ENCODE data around the gene RABGAP1L. TPM values are rescaled to one million over a fixed set of nuclear protein-coding genes. Genes with fewer than 3 reads are reported as not detected.
"Not testable (repeated sequence)": the region's sequence is repeated elsewhere in the genome, so short reads cannot be mapped to it uniquely, and the experiment has no call there.

The RABGAP1L gene
- total RNA-seq, 2 experiments from 2014 or later: 76.8 to 80.5 TPM

DNA sequence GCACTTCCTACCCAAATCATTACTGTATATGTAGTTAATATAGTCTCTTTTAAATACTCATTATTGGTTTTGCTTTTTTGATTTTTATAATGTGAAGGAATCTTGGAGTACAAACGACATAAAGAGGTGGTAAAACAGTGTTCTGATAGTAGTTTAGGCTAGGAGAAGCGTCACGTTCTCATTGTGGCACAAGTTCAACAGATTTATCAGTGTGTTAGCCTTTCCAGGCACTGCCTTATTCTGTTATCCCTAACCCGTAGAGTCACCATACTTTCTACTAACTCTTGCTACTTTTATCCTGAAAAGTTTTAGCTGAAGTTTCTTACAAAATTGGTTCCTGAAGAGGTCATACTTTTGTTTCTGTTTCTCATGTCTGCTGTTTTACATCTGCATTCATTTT is 665.8 kb downstream of the RABGAP1L start:
- Mint-ChIP-seq H3K4me3 (no peak overlapping the region), H3K27me3 (no peaks in the 10 kb centered on the region), H3K4me1 (no peaks in the 10 kb centered on the region), H3K36me3 (ENCODE audit: low read depth) (peaks cover 9% of the 10 kb centered on the region), H3K9me3 (no peaks in the 10 kb centered on the region), H3K27ac (no peak overlapping the region)
- ChIA-PET POLR2A (interaction anchor here (1.2 kb wide), 1 partner anchor 25 kb away, joined by 3 read pairs; no protein-coding TSS in a partner anchor), CTCF (no interaction called here)
- no peak for DNase-seq

DNA sequence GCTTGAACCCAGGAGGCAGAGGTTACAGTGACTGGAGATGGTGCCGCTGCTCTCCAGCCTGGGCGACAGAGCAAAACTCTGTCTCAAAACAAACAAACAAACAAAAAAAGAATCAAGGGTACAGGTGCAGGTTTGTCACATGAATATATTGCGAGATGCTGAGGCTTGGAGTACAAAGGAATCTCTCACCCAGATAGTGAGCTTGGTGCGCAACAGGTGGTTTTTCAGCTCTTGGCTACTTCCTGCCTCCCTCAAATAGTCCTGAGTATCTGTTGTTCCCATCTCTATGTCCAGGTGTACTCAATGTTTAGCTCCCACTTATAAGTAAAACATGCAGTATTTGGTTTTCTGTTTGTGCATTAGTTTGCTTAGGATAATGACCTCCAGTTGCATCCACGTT is 666.5 kb downstream of the RABGAP1L start:
- no peak overlapping the region for H3K27ac Mint-ChIP-seq
- ChIA-PET POLR2A (interaction anchor here (1.2 kb wide), 1 partner anchor 26 kb away, joined by 3 read pairs; no protein-coding TSS in a partner anchor), CTCF (no interaction called here)

GRCh38 chr1:174828264-174828663 is 668.9 kb downstream of the RABGAP1L start:
- no peak overlapping the region for H3K4me3 Mint-ChIP-seq
- H3K9me3 Mint-ChIP-seq: no peaks in the 10 kb centered on the region
- ChIA-PET POLR2A (no interaction called here), CTCF (no interaction called here)
- H3K36me3 Mint-ChIP-seq (ENCODE audit: low read depth): peaks cover 4% of the 10 kb centered on the region
- H3K27ac Mint-ChIP-seq: no peak overlapping the region
- DNase-seq: no peak
- H3K27me3 Mint-ChIP-seq: no peaks in the 10 kb centered on the region
- no peaks in the 10 kb centered on the region for H3K4me1 Mint-ChIP-seq

More for the DNA sequence above, 666.5 kb downstream of the RABGAP1L start:
- no peaks in the 10 kb centered on the region for H3K4me1 Mint-ChIP-seq
- DNase-seq: no peak
- H3K4me3 Mint-ChIP-seq: no peak overlapping the region
- no peaks in the 10 kb centered on the region for H3K9me3 Mint-ChIP-seq
- H3K27me3 Mint-ChIP-seq: no peaks in the 10 kb centered on the region
- H3K36me3 Mint-ChIP-seq (ENCODE audit: low read depth): peaks cover 9% of the 10 kb centered on the region

GRCh38 chr1:174829990-174830389 is 670.7 kb downstream of the RABGAP1L start:
- Mint-ChIP-seq H3K4me3 (no peak overlapping the region), H3K9me3 (no peaks in the 10 kb centered on the region), H3K4me1 (no peaks in the 10 kb centered on the region), H3K27ac (no peak overlapping the region), H3K36me3 (ENCODE audit: low read depth) (peaks cover 4% of the 10 kb centered on the region), H3K27me3 (no peaks in the 10 kb centered on the region)
- POLR2A ChIA-PET: no interaction called here
- DNase-seq: no peak
- CTCF ChIA-PET: no interaction called here

DNA sequence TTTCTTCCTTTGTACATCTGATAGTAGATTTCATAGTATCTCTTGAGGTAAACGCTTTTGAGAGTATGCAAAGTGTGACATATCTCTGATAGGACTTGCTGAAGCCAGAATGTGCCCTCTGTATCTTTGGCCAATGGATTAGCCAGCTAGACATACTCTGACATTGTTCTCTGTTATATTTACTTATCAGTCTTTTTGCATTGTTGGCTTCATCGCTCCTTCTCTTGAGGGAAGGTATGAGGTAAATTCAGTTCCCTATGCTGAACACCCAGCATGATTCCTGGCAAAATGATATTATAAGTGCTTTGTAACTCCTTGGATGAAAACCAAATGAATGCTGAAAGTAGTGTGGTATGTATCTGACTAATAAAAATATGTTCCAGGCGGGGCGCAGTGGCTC is 677.2 kb downstream of the RABGAP1L start:
- H3K36me3 Mint-ChIP-seq (ENCODE audit: low read depth): no peaks in the 10 kb centered on the region
- CTCF ChIA-PET: no interaction called here
- no peaks in the 10 kb centered on the region for H3K27me3 Mint-ChIP-seq
- POLR2A ChIA-PET: no interaction called here
- H3K9me3 Mint-ChIP-seq: no peaks in the 10 kb centered on the region
- H3K27ac Mint-ChIP-seq: no peak overlapping the region
- no peak overlapping the region for H3K4me3 Mint-ChIP-seq
- DNase-seq: no peak
- H3K4me1 Mint-ChIP-seq: peaks cover 2% of the 10 kb centered on the region

- DNase-seq: no peak
- no peaks in the 10 kb centered on the region for H3K36me3 Mint-ChIP-seq (ENCODE audit: low read depth)
- CTCF ChIA-PET: no interaction called here
- POLR2A ChIA-PET: no interaction called here
- H3K4me3 Mint-ChIP-seq: no peak overlapping the region
- H3K9me3 Mint-ChIP-seq: no peaks in the 10 kb centered on the region
- peaks cover 7% of the 10 kb centered on the region for H3K4me1 Mint-ChIP-seq
- no peaks in the 10 kb centered on the region for H3K27me3 Mint-ChIP-seq
- no peak overlapping the region for H3K27ac Mint-ChIP-seq
Observed at GRCh38 chr1:174837386-174837785, 678.1 kb downstream of the RABGAP1L start.

- H3K36me3 Mint-ChIP-seq (ENCODE audit: low read depth): no peaks in the 10 kb centered on the region
- no peak overlapping the region for H3K4me3 Mint-ChIP-seq
- peaks cover 7% of the 10 kb centered on the region for H3K4me1 Mint-ChIP-seq
- CTCF ChIA-PET: interaction anchor here (0.5 to 0.6 kb wide), 2 partner anchors 97 to 142 kb away, joined by 3 to 4 read pairs; no protein-coding TSS in a partner anchor
- no peak overlapping the region for H3K27ac Mint-ChIP-seq
- no peaks in the 10 kb centered on the region for H3K27me3 Mint-ChIP-seq
- POLR2A ChIA-PET: no interaction called here
- no peak for DNase-seq
- no peaks in the 10 kb centered on the region for H3K9me3 Mint-ChIP-seq
Observed at GRCh38 chr1:174839211-174839610, 679.9 kb downstream of the RABGAP1L start.

DNA sequence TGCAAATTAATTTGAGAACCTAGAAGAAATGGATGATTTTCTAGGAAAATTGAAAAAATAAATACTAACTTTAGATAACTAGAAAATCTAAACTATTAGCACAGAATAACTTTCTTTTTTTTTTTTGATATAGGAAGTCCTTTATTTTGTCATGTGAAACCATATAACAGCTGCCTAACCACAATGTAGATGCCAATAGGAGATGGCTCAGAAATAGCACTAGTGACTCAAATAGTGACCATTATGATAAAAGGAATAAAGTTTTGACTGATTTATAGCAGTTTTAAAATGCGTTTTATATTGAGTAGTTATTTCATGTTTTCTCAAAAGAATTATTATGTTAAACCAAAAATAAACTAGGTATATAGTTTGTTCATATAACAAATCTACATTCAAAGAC is 682.4 kb downstream of the RABGAP1L start:
- Mint-ChIP-seq H3K36me3 (ENCODE audit: low read depth) (no peaks in the 10 kb centered on the region), H3K27ac (no peak overlapping the region), H3K27me3 (no peaks in the 10 kb centered on the region), H3K4me1 (peaks cover 7% of the 10 kb centered on the region), H3K4me3 (no peak overlapping the region), H3K9me3 (no peaks in the 10 kb centered on the region)
- ChIA-PET CTCF (no interaction called here), POLR2A (no interaction called here)
- no peak for DNase-seq

GRCh38 chr1:174848593-174849560 is 689.6 kb downstream of the RABGAP1L start:
- CTCF ChIA-PET: not testable (repeated sequence)

GRCh38 chr1:174850726-174851125 is 691.4 kb downstream of the RABGAP1L start:
- Mint-ChIP-seq H3K4me1 (no peaks in the 10 kb centered on the region), H3K9me3 (no peaks in the 10 kb centered on the region), H3K27me3 (no peaks in the 10 kb centered on the region), H3K4me3 (no peak overlapping the region), H3K27ac (no peak overlapping the region), H3K36me3 (ENCODE audit: low read depth) (no peaks in the 10 kb centered on the region)
- DNase-seq: no peak
- ChIA-PET CTCF (interaction anchor here (0.8 kb wide), 1 partner anchor 13 kb away, joined by 3 read pairs; no protein-coding TSS in a partner anchor), POLR2A (no interaction called here)

More at GRCh38 chr1:174848593-174849560, 689.6 kb downstream of the RABGAP1L start:
- H3K36me3 Mint-ChIP-seq (ENCODE audit: low read depth); DNase-seq; POLR2A ChIA-PET; H3K9me3 Mint-ChIP-seq; H3K4me1 Mint-ChIP-seq; H3K27me3 Mint-ChIP-seq; H3K27ac Mint-ChIP-seq; H3K4me3 Mint-ChIP-seq: not testable (repeated sequence)

GRCh38 chr1:174858301-174858700 is 699.0 kb downstream of the RABGAP1L start:
- peaks cover 3% of the 10 kb centered on the region for H3K36me3 Mint-ChIP-seq (ENCODE audit: low read depth)
- H3K4me1 Mint-ChIP-seq: no peaks in the 10 kb centered on the region
- POLR2A ChIA-PET: no interaction called here
- H3K27me3 Mint-ChIP-seq: no peaks in the 10 kb centered on the region
- no peak overlapping the region for H3K27ac Mint-ChIP-seq
- no peaks in the 10 kb centered on the region for H3K9me3 Mint-ChIP-seq
- no peak for DNase-seq
- CTCF ChIA-PET: no interaction called here
- H3K4me3 Mint-ChIP-seq: no peak overlapping the region

DNA sequence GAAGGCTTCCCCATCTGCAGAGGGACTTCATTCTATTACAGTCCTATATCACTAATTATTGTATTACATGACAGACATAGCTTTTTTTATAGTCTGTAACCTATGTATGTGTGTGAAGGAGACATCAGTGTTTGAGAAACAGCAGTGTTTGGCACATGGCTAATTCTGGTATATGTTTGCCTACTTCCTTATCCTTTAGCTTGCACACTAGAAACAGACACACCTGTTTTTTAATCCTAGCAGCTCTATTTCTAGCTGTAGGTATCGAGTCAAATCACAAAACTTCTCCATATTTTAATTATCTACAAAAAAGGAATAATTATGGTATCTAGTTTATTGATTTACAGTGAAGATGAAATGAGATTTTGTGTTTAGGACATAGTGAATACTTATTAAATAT is 711.0 kb downstream of the RABGAP1L start:
- Mint-ChIP-seq H3K27ac (no peak overlapping the region), H3K27me3 (no peaks in the 10 kb centered on the region), H3K36me3 (ENCODE audit: low read depth) (peaks cover 9% of the 10 kb centered on the region), H3K4me1 (peaks cover 18% of the 10 kb centered on the region), H3K4me3 (no peak overlapping the region), H3K9me3 (peaks cover 10% of the 10 kb centered on the region)
- ChIA-PET POLR2A (no interaction called here), CTCF (no interaction called here)
- DNase-seq: no peak

DNA sequence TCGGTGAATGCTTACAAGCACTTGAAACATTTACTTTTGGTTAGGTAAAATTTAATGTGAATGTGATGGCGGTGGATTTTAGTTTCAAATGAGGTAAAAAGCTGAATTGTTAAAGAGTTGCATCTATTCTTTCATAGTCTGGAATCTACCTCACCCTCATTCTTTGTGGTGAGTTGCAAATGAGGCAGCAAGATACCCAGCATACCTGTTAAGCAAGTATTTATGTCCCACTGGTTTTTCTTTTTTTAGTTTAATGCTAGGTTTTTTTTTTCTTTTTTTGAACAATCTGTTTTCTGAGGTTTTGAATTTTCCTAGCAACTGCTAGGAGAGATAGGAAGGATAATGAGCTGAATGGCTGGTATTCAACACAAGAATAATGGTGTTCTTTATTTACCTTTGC is 712.6 kb downstream of the RABGAP1L start:
- DNase-seq: no peak
- Mint-ChIP-seq H3K27ac (no peak overlapping the region), H3K4me3 (no peak overlapping the region), H3K36me3 (ENCODE audit: low read depth) (peaks cover 9% of the 10 kb centered on the region), H3K27me3 (no peaks in the 10 kb centered on the region), H3K4me1 (peaks cover 20% of the 10 kb centered on the region), H3K9me3 (peaks cover 10% of the 10 kb centered on the region)
- ChIA-PET POLR2A (no interaction called here), CTCF (no interaction called here)

DNA sequence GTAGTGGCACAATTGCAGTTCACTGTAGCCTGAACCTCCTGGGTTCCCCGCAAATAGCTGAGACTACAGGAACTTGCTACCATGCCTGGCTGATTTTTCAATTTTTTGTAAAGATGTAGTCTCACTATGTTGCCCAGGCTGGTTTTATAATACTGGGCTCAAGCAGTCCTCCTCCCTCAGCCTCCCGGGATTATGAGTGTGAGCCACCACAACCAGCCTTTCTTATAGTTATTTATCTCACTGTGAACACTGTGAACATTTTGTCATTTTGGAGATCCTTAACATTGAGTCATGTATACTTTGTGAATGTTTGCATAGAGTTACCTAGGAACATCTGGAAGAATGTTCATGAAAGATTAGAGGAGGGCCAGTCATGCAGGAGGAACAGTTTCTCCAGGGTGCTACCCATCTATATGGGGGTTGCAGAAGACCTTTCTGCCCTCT is 713.3 kb downstream of the RABGAP1L start:
- Mint-ChIP-seq H3K4me1 (peaks cover 24% of the 10 kb centered on the region), H3K9me3 (peaks cover 10% of the 10 kb centered on the region), H3K27ac (no peak overlapping the region), H3K4me3 (no peak overlapping the region), H3K27me3 (no peaks in the 10 kb centered on the region), H3K36me3 (ENCODE audit: low read depth) (peaks cover 9% of the 10 kb centered on the region)
- ChIA-PET CTCF (no interaction called here), POLR2A (no interaction called here)
- no peak for DNase-seq
